Measurements from ENCODE around the gene GSG1. TPM values are rescaled to one million over a fixed set of nuclear protein-coding genes. Genes with fewer than 3 reads are reported as not detected.
"Not testable (repeated sequence)": the region's sequence is repeated elsewhere in the genome, so short reads cannot be mapped to it uniquely, and the experiment has no call there.

The GSG1 gene
- total RNA-seq, 1 donor from 2014 or later = not detected

DNA sequence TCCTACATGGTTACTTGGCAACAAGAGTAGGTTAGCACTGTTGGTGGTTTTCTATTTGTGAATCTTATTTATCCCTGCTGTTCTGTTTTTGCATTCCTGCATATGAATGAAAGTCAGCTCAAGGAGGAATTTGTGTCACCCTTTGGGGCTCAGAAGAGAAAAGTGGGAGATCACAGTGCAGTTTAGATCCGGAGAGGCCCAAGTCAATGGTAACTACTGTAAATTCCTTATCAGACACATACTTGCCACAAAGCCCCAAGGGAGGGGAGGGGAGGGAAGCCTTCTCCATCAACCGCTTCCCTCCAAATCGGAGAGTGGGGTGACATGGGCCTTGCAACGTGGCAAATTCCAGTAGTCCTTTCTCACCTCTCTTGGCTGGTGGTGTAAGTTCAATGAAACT, 15.0 kb downstream of the GSG1 start:
- peaks cover 15% of the 10 kb centered on the region for H3K4me1 Mint-ChIP-seq
- H3K27me3 Mint-ChIP-seq = peaks cover 2% of the 10 kb centered on the region
- H3K27ac Mint-ChIP-seq = no peak overlapping the region
- peaks cover 2% of the 10 kb centered on the region for H3K36me3 Mint-ChIP-seq (ENCODE audit: low read depth)
- intact Hi-C loops (cut with micrococcal nuclease) = no loop called here
- TF ChIP-seq, protein P1, sequence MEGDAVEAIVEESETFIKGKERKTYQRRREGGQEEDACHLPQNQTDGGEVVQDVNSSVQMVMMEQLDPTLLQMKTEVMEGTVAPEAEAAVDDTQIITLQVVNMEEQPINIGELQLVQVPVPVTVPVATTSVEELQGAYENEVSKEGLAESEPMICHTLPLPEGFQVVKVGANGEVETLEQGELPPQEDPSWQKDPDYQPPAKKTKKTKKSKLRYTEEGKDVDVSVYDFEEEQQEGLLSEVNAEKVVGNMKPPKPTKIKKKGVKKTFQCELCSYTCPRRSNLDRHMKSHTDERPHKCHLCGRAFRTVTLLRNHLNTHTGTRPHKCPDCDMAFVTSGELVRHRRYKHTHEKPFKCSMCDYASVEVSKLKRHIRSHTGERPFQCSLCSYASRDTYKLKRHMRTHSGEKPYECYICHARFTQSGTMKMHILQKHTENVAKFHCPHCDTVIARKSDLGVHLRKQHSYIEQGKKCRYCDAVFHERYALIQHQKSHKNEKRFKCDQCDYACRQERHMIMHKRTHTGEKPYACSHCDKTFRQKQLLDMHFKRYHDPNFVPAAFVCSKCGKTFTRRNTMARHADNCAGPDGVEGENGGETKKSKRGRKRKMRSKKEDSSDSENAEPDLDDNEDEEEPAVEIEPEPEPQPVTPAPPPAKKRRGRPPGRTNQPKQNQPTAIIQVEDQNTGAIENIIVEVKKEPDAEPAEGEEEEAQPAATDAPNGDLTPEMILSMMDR (IDR thresholded peaks at IDR 0.05) = no peak
- H3K4me3 Mint-ChIP-seq = no peak overlapping the region
- ChIA-PET CTCF (interaction anchor here (1.2 kb wide), 1 partner anchor 123 kb away, joined by 3 read pairs; no protein-coding TSS in a partner anchor), POLR2A (no interaction called here)
- no peaks in the 10 kb centered on the region for H3K9me3 Mint-ChIP-seq
- no peak for ATAC-seq (ENCODE audit: low read depth)
- DNase-seq = no peak

DNA sequence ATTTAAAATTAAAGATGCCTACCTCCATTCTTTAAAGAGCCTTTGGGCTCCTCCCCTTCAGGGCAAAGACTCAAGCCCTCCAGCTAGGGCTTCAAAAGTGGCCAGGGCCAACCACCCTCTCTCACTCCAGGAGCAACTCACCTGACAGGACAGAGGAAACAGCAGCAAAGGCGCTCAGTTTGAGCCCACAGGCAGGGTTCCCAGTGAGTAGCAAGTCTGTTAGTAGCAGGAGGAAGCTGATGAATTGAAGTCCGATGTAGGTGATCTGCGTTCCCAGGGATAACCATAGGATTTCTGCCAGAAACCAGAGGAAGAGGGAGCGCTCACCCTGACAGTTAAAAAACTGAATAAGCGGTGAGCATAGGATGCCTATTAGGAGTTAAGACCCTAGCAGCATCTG, 15.7 kb downstream of the GSG1 start:
- intact Hi-C loops (cut with micrococcal nuclease) = no loop called here
- peaks cover 15% of the 10 kb centered on the region for H3K4me1 Mint-ChIP-seq
- CTCF ChIA-PET = no interaction called here

DNA sequence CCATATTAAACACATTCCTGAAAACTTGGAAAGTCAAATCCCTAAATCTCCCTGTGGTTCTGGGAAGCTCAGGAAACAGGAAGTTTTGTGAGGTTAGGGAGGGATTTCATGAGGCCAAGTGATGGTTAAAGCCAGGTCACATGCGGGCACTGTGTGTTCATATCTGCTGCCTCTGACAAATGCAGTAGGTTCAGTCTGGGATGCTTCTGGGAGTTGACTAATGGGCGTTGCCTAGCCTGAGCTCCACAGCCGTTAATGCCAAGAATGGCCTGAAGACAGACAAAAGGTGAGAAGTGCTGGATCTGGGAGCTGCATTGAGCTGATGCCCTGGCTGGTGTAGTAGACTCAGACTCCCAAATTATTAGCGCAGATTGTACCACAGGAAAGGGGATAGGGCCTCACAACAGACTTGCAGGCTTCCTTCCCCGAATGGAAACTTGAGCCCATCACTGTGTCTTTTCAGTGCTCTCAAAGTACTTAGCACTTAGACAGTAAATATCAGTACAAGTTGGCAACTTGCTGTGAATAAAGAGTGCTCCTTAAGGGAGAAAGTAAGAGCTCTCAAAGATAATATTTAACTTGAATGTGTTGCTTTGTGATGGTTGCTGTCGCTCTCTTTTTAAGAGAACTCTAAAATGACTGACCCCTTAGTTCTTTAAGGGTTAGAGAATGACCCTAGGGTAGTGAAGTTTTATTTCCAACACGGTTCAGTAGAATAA, 17.3 kb downstream of the GSG1 start:
- intact Hi-C loops (cut with micrococcal nuclease) = no loop called here
- ATAC-seq (ENCODE audit: low read depth) = no peak
- CTCF ChIA-PET = no interaction called here
- Mint-ChIP-seq H3K27me3 (no peaks in the 10 kb centered on the region), H3K4me3 (no peak overlapping the region), H3K9me3 (no peaks in the 10 kb centered on the region), H3K27ac (no peak overlapping the region), H3K36me3 (ENCODE audit: low read depth) (peaks cover 9% of the 10 kb centered on the region), H3K4me1 (peaks cover 15% of the 10 kb centered on the region)
- POLR2A ChIA-PET = no interaction called here
- TF ChIP-seq, protein P1 (IDR thresholded peaks at IDR 0.05) = no peak
- no peak for DNase-seq

More for the DNA sequence above, 15.7 kb downstream of the GSG1 start:
- H3K27me3 Mint-ChIP-seq = peaks cover 2% of the 10 kb centered on the region
- peaks cover 5% of the 10 kb centered on the region for H3K36me3 Mint-ChIP-seq (ENCODE audit: low read depth)
- H3K4me3 Mint-ChIP-seq = no peak overlapping the region
- TF ChIP-seq, protein P1 (IDR thresholded peaks at IDR 0.05) = no peak
- H3K27ac Mint-ChIP-seq = no peak overlapping the region
- H3K9me3 Mint-ChIP-seq = no peaks in the 10 kb centered on the region
- DNase-seq = no peak
- POLR2A ChIA-PET = interaction anchor here (0.6 kb wide), 1 partner anchor 181 kb away, joined by 5 read pairs; no protein-coding TSS in a partner anchor
- ATAC-seq (ENCODE audit: low read depth) = no peak

GRCh38 chr12:13084898-13085640, 18.4 kb downstream of the GSG1 start:
- ATAC-seq (ENCODE audit: low read depth) = no peak
- peaks cover 9% of the 10 kb centered on the region for H3K4me1 Mint-ChIP-seq
- H3K36me3 Mint-ChIP-seq (ENCODE audit: low read depth) = peaks cover 18% of the 10 kb centered on the region
- intact Hi-C loops (cut with micrococcal nuclease) = no loop called here
- CTCF ChIA-PET = no interaction called here
- H3K27me3 Mint-ChIP-seq = no peaks in the 10 kb centered on the region
- no peak for DNase-seq
- H3K27ac Mint-ChIP-seq = no peak overlapping the region
- POLR2A ChIA-PET = no interaction called here
- TF ChIP-seq, protein P1 (IDR thresholded peaks at IDR 0.05) = no peak
- no peaks in the 10 kb centered on the region for H3K9me3 Mint-ChIP-seq
- H3K4me3 Mint-ChIP-seq = no peak overlapping the region

- H3K27ac Mint-ChIP-seq; POLR2A ChIA-PET; H3K4me1 Mint-ChIP-seq; H3K9me3 Mint-ChIP-seq; H3K4me3 Mint-ChIP-seq; H3K27me3 Mint-ChIP-seq; DNase-seq; CTCF ChIA-PET; intact Hi-C loops (cut with micrococcal nuclease); ATAC-seq (ENCODE audit: low read depth): not testable (repeated sequence)
- H3K36me3 Mint-ChIP-seq (ENCODE audit: low read depth) = peaks cover 25% of the 10 kb centered on the region
These were observed 19.8 kb downstream of the GSG1 start for GRCh38 chr12:13083638-13084037.
